SK-N-MC (cell line): ENCODE results near the gene FAM50B.

Source experiments
- EZH2 ChIP-seq: fragments of 200-600 bp; sonication (generic); IDR thresholded peaks from one replicate; pipeline ENCODE4 v1.6.1; 2017; ENCODE audit warnings: antibody characterized with exemption
- FOXP2 ChIP-seq: optimal IDR thresholded peaks from 2 replicates; pipeline ENCODE3; 2011; ENCODE audit warnings: mild to moderate bottlenecking, moderate library complexity; ENCODE audit not compliant: insufficient read depth; ENCODE audit errors: extremely low read length, control extremely low read depth
- POLR2AphosphoS5 ChIP-seq: IDR thresholded peaks from 2 replicates; pipeline ENCODE4 v1.6.1; 2012; ENCODE audit warnings: mild to moderate bottlenecking, low read depth, low read length, borderline replicate concordance

GRCh38 chr6:3836566-3836965 is 12.6 kb upstream of the FAM50B start:
- no peak for TF ChIP-seq EZH2
- no peak for TF ChIP-seq POLR2AphosphoS5
- TF ChIP-seq FOXP2: no peak
